WTC11 (cell line): ENCODE data around the gene LIG3.

ENCODE experiments used
- MAX ChIP-seq: sonication (generic); formaldehyde crosslinking; IDR thresholded peaks from 2 replicates; pipeline ENCODE4 v1.8.0; 2022; ENCODE audit warnings: mild to moderate bottlenecking, missing genetic modification reagents
- USF2 ChIP-seq: sonication (generic); formaldehyde crosslinking; IDR thresholded peaks from 2 replicates; pipeline ENCODE4 v1.8.1; 2023; ENCODE audit warnings: mild to moderate bottlenecking, missing genetic modification reagents, moderate library complexity
- ZNF317 ChIP-seq: sonication (generic); formaldehyde crosslinking; IDR thresholded peaks from 2 replicates; pipeline ENCODE4 v1.8.1; 2023; ENCODE audit warnings: low read depth, mild to moderate bottlenecking, moderate library complexity, missing genetic modification reagents, borderline replicate concordance
- TF ChIP-seq, protein P1 (sequence below): fragments of 200-600 bp; IDR thresholded peaks from 2 replicates; pipeline ENCODE4 v1.8.0; 2022; ENCODE audit warnings: antibody characterized with exemption

- TF ChIP-seq, protein P1, sequence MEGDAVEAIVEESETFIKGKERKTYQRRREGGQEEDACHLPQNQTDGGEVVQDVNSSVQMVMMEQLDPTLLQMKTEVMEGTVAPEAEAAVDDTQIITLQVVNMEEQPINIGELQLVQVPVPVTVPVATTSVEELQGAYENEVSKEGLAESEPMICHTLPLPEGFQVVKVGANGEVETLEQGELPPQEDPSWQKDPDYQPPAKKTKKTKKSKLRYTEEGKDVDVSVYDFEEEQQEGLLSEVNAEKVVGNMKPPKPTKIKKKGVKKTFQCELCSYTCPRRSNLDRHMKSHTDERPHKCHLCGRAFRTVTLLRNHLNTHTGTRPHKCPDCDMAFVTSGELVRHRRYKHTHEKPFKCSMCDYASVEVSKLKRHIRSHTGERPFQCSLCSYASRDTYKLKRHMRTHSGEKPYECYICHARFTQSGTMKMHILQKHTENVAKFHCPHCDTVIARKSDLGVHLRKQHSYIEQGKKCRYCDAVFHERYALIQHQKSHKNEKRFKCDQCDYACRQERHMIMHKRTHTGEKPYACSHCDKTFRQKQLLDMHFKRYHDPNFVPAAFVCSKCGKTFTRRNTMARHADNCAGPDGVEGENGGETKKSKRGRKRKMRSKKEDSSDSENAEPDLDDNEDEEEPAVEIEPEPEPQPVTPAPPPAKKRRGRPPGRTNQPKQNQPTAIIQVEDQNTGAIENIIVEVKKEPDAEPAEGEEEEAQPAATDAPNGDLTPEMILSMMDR = no peak
- TF ChIP-seq USF2 (CRISPR knock-in tag) (no peak), ZNF317 (CRISPR knock-in tag) (no peak), MAX (CRISPR knock-in tag) (no peak)
These were observed 16.3 kb downstream of the LIG3 start for GRCh38 chr17:34996422-34997285.
